ENCODE data around the gene CRYZ. TPM values are rescaled to one million over a fixed set of nuclear protein-coding genes. Genes with fewer than 3 reads are reported as not detected.

The CRYZ gene
- total and polyA plus RNA-seq, 2 of the 8 experiments (the other 6 are each of a cell fraction or from before 2014, with no cell fraction given): 20.5 to 43.8 TPM

DNA sequence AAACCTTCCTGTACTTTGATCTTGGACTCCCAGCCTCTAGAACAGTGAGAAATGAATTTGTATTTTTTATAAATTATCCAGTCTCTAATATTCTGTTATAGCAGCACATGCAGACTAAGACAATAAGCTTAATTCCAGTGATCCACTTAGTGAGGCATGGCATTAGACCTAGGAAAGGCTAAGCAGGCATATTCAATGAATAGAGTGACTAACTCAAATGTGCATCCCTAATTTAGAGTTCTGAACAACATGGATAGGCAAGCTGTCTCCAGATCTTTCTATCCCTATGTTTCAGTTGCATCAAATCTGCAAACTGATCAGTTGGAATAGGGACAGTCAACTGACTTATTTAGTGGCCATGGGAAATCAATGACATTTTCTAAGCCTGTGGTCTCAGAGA is 54.9 kb downstream of the CRYZ start:
- no peak overlapping the region for H3K4ac ChIP-seq (replicated peaks; ENCODE audit: insufficient read length, low read depth, low read length)
- H2AK5ac ChIP-seq (ENCODE audit: low read depth, low read length): no peak overlapping the region
- DNase-seq (ENCODE audit: low read depth in 1 of 2, low spot score in 2 of 2): no peak
- no peaks in the 10 kb centered on the region for H3K36me3 ChIP-seq (ENCODE audit: control insufficient read depth in 2 of 4, insufficient read depth in 4 of 4, low read length in 3 of 4)
- no peak overlapping the region for H3K23ac ChIP-seq (ENCODE audit: insufficient read length)
- no peak overlapping the region for H2BK20ac ChIP-seq (ENCODE audit: low read length)
- H3K14ac ChIP-seq (ENCODE audit: insufficient read length): no peak overlapping the region
- H3K79me2 ChIP-seq (ENCODE audit: control insufficient read depth in 1 of 2, insufficient read depth in 2 of 2, low read length in 2 of 2): no peaks in the 10 kb centered on the region
- no peak overlapping the region for H4K8ac ChIP-seq (ENCODE audit: extremely low read depth, insufficient read depth, low read length)
- H2BK120ac ChIP-seq (replicated peaks; ENCODE audit: low read depth, low read length): no peak overlapping the region
- H2BK5ac ChIP-seq (ENCODE audit: low read depth, low read length): no peak overlapping the region
- no peak overlapping the region for H3K9ac ChIP-seq (replicated peaks in 1 of 4; ENCODE audit: extremely low read depth in 1 of 4, low read depth in 3 of 4, low read length in 3 of 4)
- no peak overlapping the region for H3K56ac ChIP-seq (replicated peaks; ENCODE audit: insufficient read length, low read depth, low read length)
- H3K27ac ChIP-seq (ENCODE audit: low read depth, low read length): no peak overlapping the region
- ChIA-PET CTCF (ENCODE audit: partially characterized antibody) (no interaction called here), POLR2A (ENCODE audit: partially characterized antibody) (no interaction called here)
- no peak overlapping the region for H2BK12ac ChIP-seq (ENCODE audit: low read depth, low read length)
- H3K23me2 ChIP-seq (ENCODE audit: low read depth, low read length): peaks cover 6% of the 10 kb centered on the region
- no peak overlapping the region for H3K4me3 ChIP-seq (ENCODE audit: extremely low read depth in 1 of 4, insufficient read depth in 2 of 4, low read depth in 3 of 4, low read length in 4 of 4)
- H3K79me1 ChIP-seq (ENCODE audit: low read depth, low read length): no peaks in the 10 kb centered on the region
- H2AFZ ChIP-seq (ENCODE audit: low read length): no peak overlapping the region
- H3K18ac ChIP-seq (ENCODE audit: extremely low read depth, low read length): no peak overlapping the region
- no peak overlapping the region for H4K5ac ChIP-seq (ENCODE audit: insufficient read length, low read depth, low read length)
- H3K4me1 ChIP-seq (replicated peaks in 1 of 4; ENCODE audit: control insufficient read depth in 3 of 4, insufficient read depth in 4 of 4, low read length in 3 of 4): peaks cover 0 to 9% (median 6%) of the 10 kb centered on the region in 4 experiments; a peak in 5 of 7 replicates
- H3K27me3 ChIP-seq (replicated peaks in 1 of 4; ENCODE audit: control insufficient read depth in 3 of 4, extremely low read depth in 1 of 4, insufficient read depth in 3 of 4, low read length in 3 of 4): peaks cover 0 to 18% (median 7%) of the 10 kb centered on the region in 4 experiments; a peak in 6 of 7 replicates
- H4K91ac ChIP-seq (replicated peaks; ENCODE audit: insufficient read length, low read length): no peak overlapping the region
- H3K4me2 ChIP-seq (ENCODE audit: insufficient read depth in 1 of 2, low read depth in 2 of 2, low read length in 2 of 2): no peak overlapping the region
- FAIRE-seq: no peak
- no peaks in the 10 kb centered on the region for H3K9me3 ChIP-seq (ENCODE audit: insufficient read depth in 2 of 2, low read depth in 1 of 2, low read length in 1 of 2)
- H4K20me1 ChIP-seq (replicated peaks in 1 of 2; ENCODE audit: control insufficient read depth in 1 of 2, insufficient read depth in 2 of 2, low read length in 2 of 2): no peaks in the 10 kb centered on the region
- H2BK15ac ChIP-seq (ENCODE audit: low read length): no peak overlapping the region
- TF ChIP-seq POLR2A (IDR thresholded peaks at IDR 0.05; ENCODE audit: control extremely low read depth in 1 of 2, low read depth in 2 of 2, low read length in 2 of 2) (no peak), SAP30 (IDR thresholded peaks at IDR 0.05; ENCODE audit: insufficient read depth, insufficient replicate concordance, low read length) (no peak), TEAD4 (IDR thresholded peaks at IDR 0.05; ENCODE audit: low read depth, low read length) (no peak), JUN (IDR thresholded peaks at IDR 0.05; ENCODE audit: low read depth, low read length) (no peak), MAFK (IDR thresholded peaks at IDR 0.05; ENCODE audit: low read depth, low read length) (no peak), BACH1 (IDR thresholded peaks at IDR 0.05; ENCODE audit: low read length) (no peak), TBP (IDR thresholded peaks at IDR 0.05; ENCODE audit: low read depth, low read length) (no peak), CBX5 (IDR thresholded peaks at IDR 0.05; ENCODE audit: low read depth, low read length) (no peak), JUND (IDR thresholded peaks at IDR 0.05; ENCODE audit: low read length) (no peak), CHD2 (IDR thresholded peaks at IDR 0.05; ENCODE audit: low read length) (no peak)
